BLaER1 (cell line): Measurements from ENCODE around the gene NGEF.

ENCODE experiments used
- H3K27ac ChIP-seq: shearing (Covaris generic); formaldehyde crosslinking; 2 replicates; pipeline ENCODE4 v1.8.1; 2022
- H3K27me3 ChIP-seq: shearing (Covaris generic); formaldehyde crosslinking; 2 replicates; pipeline ENCODE4 v1.8.1; 2022
- H3K36me3 ChIP-seq: shearing (Covaris generic); formaldehyde crosslinking; 2 replicates; pipeline ENCODE4 v1.8.1; 2022
- H3K4me1 ChIP-seq: shearing (Covaris generic); formaldehyde crosslinking; 2 replicates; pipeline ENCODE4 v1.8.1; 2022
- H3K4me2 ChIP-seq: shearing (Covaris generic); formaldehyde crosslinking; 2 replicates; pipeline ENCODE4 v1.8.1; 2022
- H3K4me3 ChIP-seq: shearing (Covaris generic); formaldehyde crosslinking; 2 replicates; pipeline ENCODE4 v1.8.1; 2022
- H3K9ac ChIP-seq: shearing (Covaris generic); formaldehyde crosslinking; 2 replicates; pipeline ENCODE4 v1.8.1; 2022
- H3K9me3 ChIP-seq: shearing (Covaris generic); formaldehyde crosslinking; 2 replicates; pipeline ENCODE4 v1.8.1; 2022
- H4K20me1 ChIP-seq: shearing (Covaris generic); formaldehyde crosslinking; 2 replicates; pipeline ENCODE4 v1.8.1; 2022
- Cebpa-rat ChIP-seq: shearing (Covaris generic); IDR thresholded peaks from 2 replicates; pipeline ENCODE4 v1.8.1; 2022

The NGEF gene

DNA sequence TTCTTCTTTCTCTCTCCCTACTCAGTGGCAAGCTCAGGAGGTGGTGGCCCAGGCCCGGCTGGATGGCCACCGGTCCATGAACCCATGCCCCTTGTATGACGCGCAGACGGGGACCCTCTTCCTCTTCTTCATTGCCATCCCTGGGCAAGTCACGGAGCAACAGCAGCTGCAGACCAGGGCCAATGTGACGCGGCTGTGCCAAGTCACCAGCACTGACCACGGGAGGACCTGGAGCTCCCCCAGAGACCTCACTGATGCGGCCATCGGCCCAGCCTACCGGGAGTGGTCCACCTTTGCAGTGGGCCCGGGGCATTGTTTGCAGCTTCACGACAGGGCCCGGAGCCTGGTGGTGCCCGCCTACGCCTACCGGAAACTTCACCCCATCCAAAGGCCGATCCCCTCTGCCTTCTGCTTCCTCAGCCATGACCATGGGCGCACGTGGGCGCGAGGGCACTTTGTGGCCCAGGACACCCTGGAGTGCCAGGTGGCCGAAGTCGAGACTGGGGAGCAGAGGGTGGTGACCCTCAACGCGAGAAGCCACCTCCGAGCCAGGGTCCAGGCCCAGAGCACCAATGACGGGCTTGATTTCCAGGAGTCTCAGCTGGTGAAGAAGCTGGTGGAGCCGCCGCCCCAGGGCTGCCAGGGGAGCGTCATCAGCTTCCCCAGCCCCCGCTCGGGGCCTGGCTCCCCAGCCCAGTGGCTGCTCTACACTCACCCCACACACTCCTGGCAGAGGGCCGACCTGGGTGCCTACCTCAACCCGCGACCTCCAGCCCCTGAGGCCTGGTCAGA, 21.2 kb upstream of the NGEF start:
- no peak overlapping the region for H3K9ac ChIP-seq
- no peak overlapping the region for H3K27ac ChIP-seq
- no peak overlapping the region for H3K4me3 ChIP-seq
- H3K4me1 ChIP-seq, result no peaks in the 10 kb centered on the region
- H3K4me2 ChIP-seq, result no peak overlapping the region
- no peaks in the 10 kb centered on the region for H3K27me3 ChIP-seq
- TF ChIP-seq Cebpa-rat, result no peak
- H3K9me3 ChIP-seq, result no peaks in the 10 kb centered on the region
- no peaks in the 10 kb centered on the region for H4K20me1 ChIP-seq
- H3K36me3 ChIP-seq, result no peaks in the 10 kb centered on the region

DNA sequence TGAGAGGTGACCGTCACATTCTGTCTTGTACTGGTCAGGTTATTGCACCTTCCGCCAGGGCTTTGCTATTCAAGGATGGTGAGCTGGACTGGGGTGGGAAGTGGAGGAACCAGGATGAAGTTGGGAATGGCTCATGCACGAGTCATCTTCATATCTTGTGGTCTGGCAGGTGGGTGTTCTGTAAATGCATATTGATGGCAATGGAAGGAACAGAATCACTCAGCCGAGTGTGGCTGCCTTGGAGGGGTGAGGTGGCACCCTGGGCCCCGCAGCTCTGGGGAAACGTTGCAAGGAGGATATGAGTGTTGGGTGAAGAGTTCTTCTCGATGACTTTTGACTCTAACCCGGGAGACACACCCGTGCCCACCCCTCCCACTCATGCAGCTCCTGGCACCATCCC, 20.6 kb upstream of the NGEF start:
- no peaks in the 10 kb centered on the region for H3K36me3 ChIP-seq
- no peak overlapping the region for H3K27ac ChIP-seq
- H3K4me2 ChIP-seq, result no peak overlapping the region
- H3K4me3 ChIP-seq, result no peak overlapping the region
- H3K27me3 ChIP-seq, result no peaks in the 10 kb centered on the region
- no peak overlapping the region for H3K9ac ChIP-seq
- no peaks in the 10 kb centered on the region for H4K20me1 ChIP-seq
- no peak for TF ChIP-seq Cebpa-rat
- no peaks in the 10 kb centered on the region for H3K4me1 ChIP-seq
- H3K9me3 ChIP-seq, result no peaks in the 10 kb centered on the region

DNA sequence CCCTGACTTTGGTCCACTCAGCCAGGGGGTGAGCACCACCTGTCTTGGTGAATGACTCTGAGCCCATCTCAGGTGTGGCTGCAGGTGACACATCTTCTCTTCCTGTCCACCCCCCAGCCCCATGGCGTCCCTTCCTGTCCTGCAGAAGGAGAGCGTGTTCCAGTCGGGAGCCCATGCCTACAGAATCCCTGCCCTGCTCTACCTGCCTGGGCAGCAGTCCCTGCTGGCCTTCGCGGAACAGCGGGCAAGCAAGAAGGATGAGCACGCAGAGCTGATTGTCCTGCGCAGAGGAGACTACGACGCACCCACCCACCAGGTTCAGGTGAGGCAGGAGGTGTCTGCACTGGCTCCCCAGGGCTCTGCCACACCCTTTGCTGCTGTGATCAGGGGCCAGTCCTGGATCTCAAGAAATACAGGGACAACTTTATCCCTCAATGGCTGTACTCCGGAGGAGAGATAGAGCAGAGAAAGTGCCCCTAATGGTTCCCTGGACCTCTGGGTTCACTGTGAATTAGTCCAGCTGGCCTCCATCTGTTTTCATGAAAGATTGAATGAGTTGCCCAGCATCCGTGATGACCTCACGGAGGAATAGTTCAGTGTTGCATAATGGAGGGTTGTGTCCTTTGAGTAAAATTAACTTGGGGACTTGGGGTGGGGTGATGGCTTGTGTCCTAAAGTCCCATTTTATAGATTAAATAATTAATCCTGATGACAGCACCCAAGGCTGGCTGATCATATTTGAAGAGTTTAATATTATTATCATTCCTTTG, 19.7 kb upstream of the NGEF start, which contains the start of gene NEU2:
TSS of gene NEU2 (plus strand) at position 122 of the 770 bp plus-strand sequence. CDS start at position 122, 0 bp downstream.
- no peaks in the 10 kb centered on the region for H4K20me1 ChIP-seq
- H3K36me3 ChIP-seq, result no peaks in the 10 kb centered on the region
- no peaks in the 10 kb centered on the region for H3K9me3 ChIP-seq
- H3K27ac ChIP-seq, result no peak within 1 kb of the TSS
- H3K4me2 ChIP-seq, result no peak within 1 kb of the TSS
- H3K27me3 ChIP-seq, result no peaks in the 10 kb centered on the region
- TF ChIP-seq Cebpa-rat, result no peak
- no peak within 1 kb of the TSS for H3K9ac ChIP-seq
- no peak within 1 kb of the TSS for H3K4me3 ChIP-seq
- no peaks in the 10 kb centered on the region for H3K4me1 ChIP-seq

DNA sequence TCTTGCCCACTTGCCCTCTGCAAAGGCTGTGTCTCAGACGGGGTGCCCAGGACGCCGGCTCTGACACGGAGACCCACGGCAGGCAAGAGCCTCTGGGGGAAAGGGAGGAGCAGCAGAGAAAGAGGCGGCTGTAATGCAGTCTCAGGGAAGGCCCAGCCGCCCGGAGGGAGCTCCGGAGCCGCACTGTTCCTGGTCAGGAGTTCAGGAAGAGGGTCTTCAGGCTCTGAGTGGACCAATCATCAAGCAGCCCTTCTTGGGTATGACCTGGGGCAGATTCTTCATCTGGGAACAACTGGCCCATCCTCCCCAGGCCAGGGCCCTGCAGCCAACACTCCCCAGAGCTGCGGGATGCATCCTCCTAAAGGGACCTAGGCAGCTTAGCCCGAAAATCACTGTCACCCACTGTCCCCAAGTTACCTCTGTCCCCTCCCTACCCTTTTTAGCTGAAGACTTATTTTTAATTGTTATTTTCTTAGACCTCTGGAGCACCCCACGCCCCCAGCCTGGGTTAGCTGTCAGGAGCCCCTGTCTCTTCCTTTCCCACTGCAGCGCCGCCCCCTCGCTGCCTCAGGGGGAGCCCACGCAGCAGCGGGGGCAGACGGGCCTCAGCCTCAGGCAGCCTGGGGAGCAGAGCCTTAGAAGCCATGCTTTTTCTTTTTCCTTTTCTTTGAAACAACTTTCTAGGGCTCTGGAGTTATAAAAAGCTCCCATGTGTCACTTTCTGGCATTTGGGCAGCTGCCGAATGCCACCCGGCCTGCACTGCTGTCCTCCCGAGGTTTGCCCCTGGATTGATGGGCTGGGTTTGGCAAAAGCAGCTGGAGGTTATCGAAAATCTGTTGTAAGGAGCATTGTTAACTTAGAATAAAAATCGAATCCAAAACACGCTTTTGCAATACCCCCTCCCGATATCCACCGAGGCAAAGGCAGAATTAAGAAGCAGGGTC, 18.8 kb upstream of the NGEF start:
- Histone ChIP-seq H3K36me3 (no peaks in the 10 kb centered on the region), H3K4me3 (no peak overlapping the region), H3K9ac (no peak overlapping the region), H4K20me1 (no peaks in the 10 kb centered on the region), H3K4me1 (no peaks in the 10 kb centered on the region), H3K27ac (no peak overlapping the region), H3K27me3 (no peaks in the 10 kb centered on the region), H3K4me2 (no peak overlapping the region), H3K9me3 (no peaks in the 10 kb centered on the region)
- no peak for TF ChIP-seq Cebpa-rat

DNA sequence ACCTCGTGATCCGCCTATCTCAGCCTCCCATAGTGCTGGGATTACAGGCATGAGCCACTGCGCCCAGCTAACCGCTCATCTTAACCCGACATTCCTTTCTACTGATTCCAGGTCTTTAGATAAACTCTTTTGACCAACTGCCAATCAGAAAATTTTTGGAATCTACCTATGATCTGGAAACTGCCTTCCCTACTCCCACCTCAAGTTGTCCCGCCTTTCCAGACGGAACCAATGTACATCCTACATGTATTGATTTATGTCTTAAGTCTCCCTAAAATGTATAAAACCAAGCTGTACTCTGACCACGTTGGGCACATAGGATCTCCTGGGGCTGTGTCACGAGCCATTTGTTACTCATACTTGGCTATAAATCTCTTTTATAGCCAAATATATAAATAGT, 16.3 kb upstream of the NGEF start:
- Histone ChIP-seq H3K27ac (no peak overlapping the region), H3K9me3 (no peaks in the 10 kb centered on the region), H3K36me3 (no peaks in the 10 kb centered on the region), H3K4me1 (no peaks in the 10 kb centered on the region), H3K27me3 (no peaks in the 10 kb centered on the region), H3K4me2 (no peak overlapping the region), H3K4me3 (no peak overlapping the region), H4K20me1 (no peaks in the 10 kb centered on the region), H3K9ac (no peak overlapping the region)
- TF ChIP-seq Cebpa-rat, result no peak

DNA sequence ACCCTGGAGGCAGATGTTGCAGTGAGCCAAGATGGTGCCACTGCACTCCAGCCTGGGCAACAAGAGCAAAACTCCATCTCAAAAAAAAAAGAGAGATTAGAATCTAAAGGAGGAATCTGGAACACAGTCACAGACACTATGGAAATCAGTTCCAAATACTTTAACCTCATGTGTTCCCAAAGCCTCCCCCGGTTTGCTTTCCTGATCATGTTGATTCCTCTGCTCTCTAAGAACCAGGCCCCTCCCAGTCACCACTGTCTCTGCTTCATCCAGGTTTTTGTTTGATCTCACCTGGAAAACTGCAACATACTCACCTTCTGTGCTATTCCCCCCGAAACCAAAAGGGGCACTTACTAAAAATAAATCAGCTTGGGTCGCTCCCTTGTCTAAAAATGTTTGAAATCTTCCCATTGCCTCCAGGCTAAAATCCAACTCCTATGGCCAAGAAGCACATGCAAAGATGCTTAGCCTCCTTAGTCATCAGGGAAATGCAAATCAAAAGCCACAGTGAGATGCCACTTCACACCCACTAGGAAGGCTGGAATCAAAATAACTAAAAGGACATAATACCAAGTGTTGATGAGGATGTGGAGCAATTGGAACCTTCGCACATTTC, 13.2 kb upstream of the NGEF start:
- TF ChIP-seq Cebpa-rat, result no peak
- H3K27ac ChIP-seq, result no peak overlapping the region
- H3K9ac ChIP-seq, result no peak overlapping the region
- H3K36me3 ChIP-seq, result no peaks in the 10 kb centered on the region
- H3K4me3 ChIP-seq, result no peak overlapping the region
- H3K9me3 ChIP-seq, result no peaks in the 10 kb centered on the region
- no peaks in the 10 kb centered on the region for H4K20me1 ChIP-seq
- H3K4me1 ChIP-seq, result no peaks in the 10 kb centered on the region
- H3K4me2 ChIP-seq, result no peak overlapping the region
- no peaks in the 10 kb centered on the region for H3K27me3 ChIP-seq

DNA sequence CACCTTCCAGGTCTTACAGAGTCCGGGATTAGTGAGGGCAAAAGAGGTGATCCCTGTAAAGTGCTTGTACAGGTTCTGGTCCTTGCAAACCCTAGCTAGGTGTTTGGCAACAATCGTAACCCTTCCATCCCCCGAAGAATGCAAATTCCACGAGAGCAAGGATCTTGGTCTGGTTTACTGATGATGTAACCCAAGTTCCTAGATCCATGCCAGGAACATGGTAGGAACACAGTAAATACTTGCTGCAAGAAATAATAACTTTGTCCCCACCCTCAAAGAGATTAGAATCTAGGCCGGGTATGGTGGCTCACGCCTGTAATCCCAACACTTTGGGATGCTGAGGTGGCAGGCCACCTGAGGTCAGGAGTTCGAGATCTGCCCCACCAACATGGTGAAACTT, 12.7 kb upstream of the NGEF start:
- Histone ChIP-seq H3K4me2 (no peak overlapping the region), H4K20me1 (no peaks in the 10 kb centered on the region), H3K27ac (no peak overlapping the region), H3K27me3 (no peaks in the 10 kb centered on the region), H3K36me3 (no peaks in the 10 kb centered on the region), H3K4me3 (no peak overlapping the region), H3K9me3 (no peaks in the 10 kb centered on the region), H3K9ac (no peak overlapping the region), H3K4me1 (no peaks in the 10 kb centered on the region)
- TF ChIP-seq Cebpa-rat, result no peak

DNA sequence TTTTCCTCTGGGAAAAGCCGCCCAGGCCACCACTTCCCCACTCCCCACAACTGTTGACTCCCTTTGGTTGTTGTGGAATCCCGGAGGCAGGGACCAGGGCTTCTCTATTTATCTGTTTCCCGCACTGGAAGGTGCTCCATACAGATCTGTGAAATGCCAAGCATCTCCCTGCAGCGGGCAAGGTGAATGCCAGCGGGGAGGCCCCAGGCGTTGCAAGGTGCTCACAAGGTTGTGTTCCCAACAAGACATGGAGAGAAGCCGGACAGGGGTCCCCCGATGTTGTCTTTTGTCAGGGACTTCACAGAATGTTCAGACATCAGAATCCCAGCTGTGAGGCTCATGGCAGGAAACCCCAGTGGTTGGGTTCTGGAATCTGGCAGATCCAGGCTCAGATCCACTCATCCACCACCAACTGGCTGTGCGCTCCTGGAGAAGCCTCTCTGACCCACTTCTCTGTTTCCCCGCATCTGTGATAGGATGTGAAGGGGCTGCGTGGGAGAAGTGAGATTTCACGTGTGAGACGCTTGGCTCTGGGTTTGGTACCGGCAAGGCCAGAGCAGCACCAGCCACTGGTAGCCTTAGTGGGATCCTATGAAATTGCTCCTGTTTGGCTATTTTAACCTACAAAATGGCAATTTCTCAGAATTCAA, 10.8 kb upstream of the NGEF start:
- TF ChIP-seq Cebpa-rat, result no peak
- H3K9ac ChIP-seq, result no peak overlapping the region

More for the DNA sequence above, 10.8 kb upstream of the NGEF start:
- no peak overlapping the region for H3K27ac ChIP-seq
- no peaks in the 10 kb centered on the region for H3K36me3 ChIP-seq
- H4K20me1 ChIP-seq, result no peaks in the 10 kb centered on the region
- no peak overlapping the region for H3K4me2 ChIP-seq
- no peaks in the 10 kb centered on the region for H3K4me1 ChIP-seq
- H3K27me3 ChIP-seq, result no peaks in the 10 kb centered on the region
- no peaks in the 10 kb centered on the region for H3K9me3 ChIP-seq
- H3K4me3 ChIP-seq, result no peak overlapping the region
